HPDE6-E6E7 (cell line): ENCODE measurements around the gene PARS2.

Experiments used
- DNase-seq: peaks from one replicate; pipeline ENCODE4 v3.0.0; 2011; ENCODE audit warnings: missing footprints; ENCODE audit errors: extremely low spot score

Gene PARS2

GRCh38 chr1:54736685-54737084 is 27.6 kb downstream of the PARS2 start:
- no peak for DNase-seq

GRCh38 chr1:54728027-54728426 is 36.3 kb downstream of the PARS2 start:
- DNase-seq: no peak

GRCh38 chr1:54724771-54725170 is 39.6 kb downstream of the PARS2 start:
- no peak for DNase-seq

DNA sequence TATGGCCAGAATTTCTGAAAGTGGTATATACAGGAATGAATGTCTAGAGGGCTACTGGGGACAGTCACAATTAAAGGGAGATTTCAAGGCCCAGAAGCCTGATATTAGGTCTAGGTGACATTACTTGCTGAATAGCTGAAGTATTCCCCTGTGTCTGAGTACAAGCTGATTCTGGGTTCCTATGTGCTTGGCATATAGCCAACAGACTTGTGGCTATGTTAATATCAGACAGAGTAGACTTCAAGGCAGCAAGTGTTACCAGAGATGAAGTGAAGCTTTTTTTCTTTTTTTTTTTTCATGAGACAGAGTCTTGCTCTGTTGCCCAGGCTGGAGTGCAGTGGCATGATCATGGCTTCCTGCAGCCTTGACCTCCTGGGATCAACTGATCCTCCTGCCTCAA is 40.3 kb downstream of the PARS2 start:
- no peak for DNase-seq

- no peak for DNase-seq
Measured at GRCh38 chr1:54721719-54722118, 42.6 kb downstream of the PARS2 start.

DNA sequence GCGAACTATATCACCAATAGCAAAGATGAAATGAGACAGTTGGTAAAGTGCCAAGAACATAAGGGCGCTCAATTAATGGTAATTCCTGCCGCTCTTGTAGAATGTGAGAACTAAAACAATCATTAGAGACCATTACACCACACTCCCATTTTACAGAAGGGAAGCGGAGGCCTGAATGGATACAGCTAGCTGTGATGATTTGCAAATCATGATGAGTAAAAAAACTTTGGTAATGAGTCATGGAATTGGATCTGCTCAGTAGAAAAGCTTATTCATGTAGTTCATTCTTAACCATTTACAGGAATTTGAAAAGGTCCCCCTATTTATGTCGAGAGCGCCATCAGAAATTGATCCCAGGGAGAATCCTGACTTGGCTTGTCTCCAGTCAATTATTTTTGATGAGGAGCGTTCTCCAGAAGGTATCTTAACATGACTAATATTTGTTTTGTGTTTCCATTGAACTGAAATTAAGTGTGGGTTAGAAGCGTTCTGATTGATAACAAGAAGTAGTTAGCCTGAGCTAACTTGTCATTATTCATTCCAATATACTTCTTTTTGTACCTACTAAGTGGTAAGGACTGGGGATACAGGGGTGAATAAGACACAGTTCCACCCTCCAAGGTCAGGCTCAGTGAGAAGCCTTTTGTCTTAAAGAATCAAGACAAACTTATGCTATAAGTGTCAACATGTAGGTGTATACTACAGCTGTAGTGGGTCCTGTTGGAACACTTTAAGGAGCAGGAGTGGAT is 47.9 kb downstream of the PARS2 start:
- no peak for DNase-seq

DNA sequence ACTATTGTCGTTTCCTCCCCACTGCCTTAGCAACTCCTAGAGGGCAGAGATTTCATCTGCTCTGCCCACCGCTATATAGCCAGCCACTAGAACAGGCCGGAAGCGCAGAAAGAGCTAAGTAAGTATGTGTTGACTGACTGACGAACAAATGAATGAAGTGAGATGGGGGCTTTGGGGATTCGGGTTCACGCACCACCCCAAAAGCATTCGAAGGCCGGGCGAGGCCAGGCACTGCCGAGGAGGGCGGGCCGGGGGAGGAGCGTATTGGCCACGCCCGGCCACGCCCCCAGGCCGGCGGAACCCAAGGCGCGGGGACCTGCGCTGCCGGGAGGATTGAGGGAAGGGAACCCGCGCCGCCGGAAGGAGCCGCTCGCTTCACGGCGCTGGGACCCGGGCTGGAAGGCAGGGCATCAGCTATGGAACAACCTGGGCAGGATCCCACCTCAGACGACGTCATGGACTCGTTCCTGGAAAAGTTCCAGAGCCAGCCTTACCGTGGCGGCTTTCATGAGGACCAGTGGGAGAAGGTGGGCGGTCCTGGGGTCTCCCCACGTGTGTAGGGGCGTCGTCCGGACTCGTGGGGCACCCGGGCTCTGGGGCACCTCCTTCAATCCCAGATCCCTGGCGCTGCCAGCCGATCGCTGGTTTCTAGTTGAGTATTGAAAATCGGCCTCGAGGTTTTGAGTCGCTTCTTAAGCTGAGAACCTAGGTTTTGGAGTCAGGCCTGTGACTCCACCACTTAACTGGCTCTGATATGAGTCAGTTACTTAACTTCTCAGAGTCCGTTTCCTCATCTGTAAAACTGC is 48.6 kb downstream of the PARS2 start, which contains the start of gene TTC4:
Gene TTC4, plus strand, starts transcription at position 369 of the 806 bp plus-strand sequence. Its CDS starts 48 bp downstream, at position 417.
- peak; percentile 84 for DNase-seq

DNA sequence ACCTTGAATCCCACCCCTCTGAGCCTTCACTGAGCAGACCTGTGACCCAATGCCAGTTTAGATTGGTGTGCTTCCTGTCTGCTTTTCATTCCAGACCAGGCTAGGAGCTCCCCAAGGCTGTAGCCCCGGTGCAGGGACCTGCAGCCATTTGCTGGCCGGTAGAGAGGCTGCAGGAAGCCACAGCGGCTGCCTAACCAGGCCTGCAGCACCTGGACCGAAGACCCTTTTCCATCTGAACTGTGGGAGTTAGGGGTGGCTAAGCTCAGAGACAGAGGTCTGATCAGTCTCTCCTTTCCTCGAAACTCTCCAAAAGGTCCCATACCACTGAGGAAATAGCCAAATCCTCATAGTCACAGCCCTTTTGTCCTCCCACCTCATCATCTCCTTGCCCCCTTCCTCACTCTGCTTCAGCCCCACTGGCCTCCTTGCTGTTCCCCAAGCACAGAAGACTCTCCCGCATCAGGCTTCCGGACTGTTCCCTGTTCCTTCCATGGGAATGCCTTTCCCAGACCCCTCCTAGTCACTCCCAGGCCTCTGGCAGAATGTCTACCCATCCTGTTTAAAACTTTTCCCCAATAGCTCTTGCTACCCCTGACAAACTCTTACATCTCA is 49.3 kb downstream of the PARS2 start:
- no peak for DNase-seq

- DNase-seq: no peak
Measured at GRCh38 chr1:54711536-54711935, 52.8 kb downstream of the PARS2 start.

DNA sequence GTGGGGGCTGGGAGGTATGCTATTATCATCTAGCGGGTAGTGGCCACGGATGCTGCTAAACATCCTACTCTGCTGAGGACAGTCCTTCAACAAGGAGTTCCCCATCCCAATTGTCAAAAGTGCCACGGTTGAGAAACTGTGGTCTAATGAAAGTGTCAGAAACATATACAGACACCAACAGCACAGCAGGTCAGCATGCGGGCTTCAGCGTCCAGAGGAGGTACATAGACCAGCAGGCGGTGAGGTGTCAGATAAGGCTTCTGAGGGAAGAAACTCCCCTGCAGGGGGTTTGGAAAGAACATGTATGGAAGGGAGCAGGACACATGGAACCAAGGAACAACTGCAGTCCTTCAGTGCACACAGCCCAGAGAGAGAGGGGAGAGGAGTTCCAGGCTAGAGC is 53.5 kb downstream of the PARS2 start:
- DNase-seq: no peak

DNA sequence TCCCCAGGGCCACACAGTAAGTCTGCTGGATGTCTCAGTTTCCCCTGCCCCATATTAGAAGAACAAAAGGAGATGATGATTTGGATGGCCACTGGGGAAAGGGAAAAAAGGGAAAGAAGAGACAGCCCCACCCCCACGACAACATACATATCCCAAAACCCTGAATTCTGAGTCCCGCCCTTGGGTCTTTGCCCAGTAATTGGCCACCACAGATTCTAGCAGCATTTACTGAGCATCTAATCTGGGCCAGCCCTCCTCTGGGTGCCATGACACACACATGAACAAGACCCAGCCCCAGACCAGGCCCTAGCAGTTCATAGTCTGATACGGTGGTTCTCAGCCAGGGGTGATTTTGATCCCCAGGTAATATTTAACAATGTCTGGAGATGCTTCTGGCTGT is 53.9 kb downstream of the PARS2 start:
- no peak for DNase-seq

DNA sequence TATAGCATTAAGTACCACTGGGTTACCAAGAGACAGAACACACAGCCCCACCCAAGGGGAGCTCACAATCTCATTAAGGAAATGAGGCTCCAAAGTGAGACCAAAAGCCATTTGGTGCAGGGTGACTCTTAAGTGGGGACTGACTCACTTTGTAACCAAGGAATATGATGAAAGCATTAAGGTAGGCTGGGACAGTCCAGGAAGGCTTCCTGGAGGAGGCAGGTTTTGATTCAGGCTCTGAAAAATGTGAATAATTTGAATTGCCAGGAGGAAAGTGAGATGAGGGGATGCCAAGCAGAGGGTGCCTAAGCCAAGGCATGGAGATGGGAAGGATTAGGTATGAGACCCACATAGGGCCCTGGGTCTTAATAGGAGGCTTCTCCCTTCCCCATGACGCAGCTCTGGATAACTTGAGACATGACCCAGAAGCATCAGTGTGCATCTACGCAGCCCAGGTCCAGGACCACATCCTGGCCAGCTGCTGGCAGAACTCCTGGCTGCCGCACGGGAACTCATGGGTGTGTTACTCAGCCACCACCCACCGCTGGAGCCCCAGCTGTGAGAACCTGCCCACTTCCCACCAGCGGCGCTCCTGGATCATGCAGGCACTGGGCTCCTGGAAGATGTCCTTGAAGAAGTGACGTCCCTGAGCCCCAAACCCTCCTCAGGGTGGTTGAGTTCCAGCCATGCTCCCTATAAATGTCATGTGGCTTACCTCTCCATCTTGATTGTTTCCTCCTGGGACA is 54.6 kb downstream of the PARS2 start:
- DNase-seq: no peak

- DNase-seq: no peak
Measured at GRCh38 chr1:54708385-54708784, 55.9 kb downstream of the PARS2 start.
